HepG2 (cell line): ENCODE data around the gene SSC5D. TPM values are rescaled to one million over a fixed set of nuclear protein-coding genes. Genes with fewer than 3 reads are reported as not detected.

Experiments used
- ATF4 ChIP-seq, 2 experiments: fragments of 450-650 bp in 1 of 2; sonication (generic) in 1 of 2; formaldehyde crosslinking; IDR thresholded peaks; 2 replicates each; pipeline versions ENCODE4 v1.5.0 to v1.8.0; 2020 to 2022; ENCODE audit warnings: mild to moderate bottlenecking in 1 of 2, missing genetic modification reagents in 1 of 2
- E2F2 ChIP-seq: sonication (generic); formaldehyde crosslinking; IDR thresholded peaks from 2 replicates; pipeline ENCODE4 v1.4.0; 2020; ENCODE audit warnings: missing genetic modification reagents, borderline replicate concordance
- JUN ChIP-seq: sonication (generic); formaldehyde crosslinking; IDR thresholded peaks from 2 replicates; pipeline ENCODE4 v1.4.0; 2020; ENCODE audit warnings: mild to moderate bottlenecking, missing genetic modification reagents
- MED13 ChIP-seq: sonication (generic); formaldehyde crosslinking; IDR thresholded peaks from 2 replicates; pipeline ENCODE4 v1.5.0; 2020; ENCODE audit warnings: missing genetic modification reagents
- MYC ChIP-seq: sonication (generic); formaldehyde crosslinking; IDR thresholded peaks from 2 replicates; pipeline ENCODE4 v1.9.0; 2021; ENCODE audit warnings: missing genetic modification reagents, borderline replicate concordance
- NKX3-1 ChIP-seq: sonication (generic); formaldehyde crosslinking; IDR thresholded peaks from 2 replicates; pipeline ENCODE4 v1.5.0; 2020; ENCODE audit warnings: missing genetic modification reagents
- POLR2AphosphoS2 ChIP-seq: IDR thresholded peaks from 2 replicates; pipeline ENCODE4 v1.6.1; 2011; ENCODE audit warnings: low read depth, low read length, improper control_type of control experiment
- SIN3A ChIP-seq: IDR thresholded peaks from 2 replicates; pipeline ENCODE4 v1.6.1; 2011; ENCODE audit warnings: low read depth, mild to moderate bottlenecking, control low read depth, low read length, borderline replicate concordance
- SMAD9 ChIP-seq: sonication (generic); formaldehyde crosslinking; IDR thresholded peaks from 2 replicates; pipeline ENCODE4 v1.5.1; 2020; ENCODE audit warnings: mild to moderate bottlenecking, missing genetic modification reagents
- SNRNP70 ChIP-seq: fragments of 200-400 bp; formaldehyde crosslinking; IDR thresholded peaks from 2 replicates; pipeline ENCODE4 v1.6.1; 2017; ENCODE audit warnings: mild to moderate bottlenecking, low read depth, low read length, moderate library complexity
- SOX13 ChIP-seq, 3 experiments: fragments of 450-650 bp in 1 of 3; sonication (generic) in 1 of 3; formaldehyde crosslinking in 1 of 3; IDR thresholded peaks in 2 of 3; conservative IDR thresholded peaks in 1 of 3; 2 replicates each; pipeline versions ENCODE4 v1.5.0 to v1.6.1; 2016 to 2020; ENCODE audit warnings: antibody characterized with exemption in 1 of 3, mild to moderate bottlenecking in 1 of 3, missing compliant biosample characterization in 1 of 3, missing genetic modification reagents in 1 of 3, moderate library complexity in 1 of 3
- SP4 ChIP-seq: sonication (generic); formaldehyde crosslinking; IDR thresholded peaks from 2 replicates; pipeline ENCODE4 v1.8.1; 2023; ENCODE audit warnings: mild to moderate bottlenecking, missing genetic modification reagents
- SP5 ChIP-seq: IDR thresholded peaks from 2 replicates; pipeline ENCODE4 v1.6.1; 2016; ENCODE audit warnings: low read depth, borderline replicate concordance
- TOE1 ChIP-seq: sonication (generic); formaldehyde crosslinking; IDR thresholded peaks from 2 replicates; pipeline ENCODE4 v1.4.0; 2020; ENCODE audit warnings: mild to moderate bottlenecking, missing genetic modification reagents
- TSC22D2 ChIP-seq: sonication (generic); formaldehyde crosslinking; IDR thresholded peaks from 2 replicates; pipeline ENCODE4 v1.5.1; 2020; ENCODE audit warnings: missing genetic modification reagents, mild to moderate bottlenecking, borderline replicate concordance
- ZBTB4 ChIP-seq: sonication (generic); formaldehyde crosslinking; IDR thresholded peaks from 2 replicates; pipeline ENCODE4 v1.4.0; 2020; ENCODE audit warnings: missing genetic modification reagents, mild to moderate bottlenecking, borderline replicate concordance
- ZNF225 ChIP-seq: sonication (generic); formaldehyde crosslinking; IDR thresholded peaks from 2 replicates; pipeline ENCODE4 v1.4.0; 2020; ENCODE audit warnings: mild to moderate bottlenecking, missing genetic modification reagents
- ZNF256 ChIP-seq: sonication (generic); formaldehyde crosslinking; conservative IDR thresholded peaks from 2 replicates; pipeline ENCODE4 v1.4.0; 2020; ENCODE audit warnings: missing genetic modification reagents
- ZNF496 ChIP-seq: sonication (generic); formaldehyde crosslinking; IDR thresholded peaks from 2 replicates; pipeline ENCODE4 v1.8.1; 2023; ENCODE audit warnings: mild to moderate bottlenecking, moderate library complexity, missing genetic modification reagents; ENCODE audit not compliant: insufficient replicate concordance
- ZNF639 ChIP-seq: conservative IDR thresholded peaks from 2 replicates; pipeline ENCODE4 v1.6.1; 2018; ENCODE audit warnings: missing genetic modification reagents
- ZNF777 ChIP-seq: sonication (generic); formaldehyde crosslinking; IDR thresholded peaks from 2 replicates; pipeline ENCODE4 v1.4.0; 2020; ENCODE audit warnings: missing genetic modification reagents
- polyA plus RNA-seq, 8 experiments: library from polyadenylated mRNA; depleted of rRNA in 3 of 8; stranded (reverse) in 7 of 8; unstranded in 1 of 8; fragments of >200 nt; fragmentation: Illumina TruSeq in 4 of 8; extraction: Trizol in 4 of 8; gene quantifications; 2 replicates each; pipeline versions ENCODE4 v1.2.1 to v1.2.3, GENCODE V29; 2011 to 2016; ENCODE audit warnings: low read depth in 4 of 8, missing spikeins in 1 of 8, mixed read lengths in 1 of 8; ENCODE audit not compliant: insufficient read depth in 1 of 8
- total RNA-seq, 5 experiments: library from RNA; depleted of rRNA; stranded (reverse); fragments of >200 nt; fragmentation: Illumina TruSeq; extraction: Trizol; gene quantifications; 2 replicates each; pipeline ENCODE4 v1.2.3, GENCODE V29; 2016; ENCODE audit warnings: low read depth in 1 of 5

SSC5D gene
- total and polyA plus RNA-seq, 2 of the 13 experiments (the other 11 are each of a cell fraction or from before 2014, with no cell fraction given): not detected

GRCh38 chr19:55467236-55468053 is 20.8 kb upstream of the SSC5D start (continued):
- TF ChIP-seq TOE1 (CRISPR knock-in tag) (no peak), JUN (CRISPR knock-in tag) (no peak), E2F2 (CRISPR knock-in tag) (no peak), NKX3-1 (no peak), ZNF496 (CRISPR knock-in tag) (no peak), ATF4 (CRISPR knock-in tag; IDR thresholded peaks at IDR 0.05) (no peak), POLR2AphosphoS2 (no peak), SP4 (no peak), TSC22D2 (CRISPR knock-in tag) (0 out of 2 replicates have a peak, but pooled peaks have one; percentile 49), SOX13 (IDR thresholded peaks at IDR 0.05) (no peak), SOX13 (CRISPR knock-in tag; conservative IDR thresholded peaks at IDR 0.05 in 1 of 2, IDR thresholded peaks at IDR 0.05 in 1 of 2) (peak in 1 of 2 experiments; percentile 40; a peak in 2 of 4 replicates), ZNF225 (CRISPR knock-in tag) (no peak), ZBTB4 (no peak), MYC (CRISPR knock-in tag) (peak; percentile 73), SMAD9 (CRISPR knock-in tag) (no peak), SP5 (CRISPR knock-in tag) (0 out of 2 replicates have a peak, but pooled peaks have one; percentile 32), ZNF777 (CRISPR knock-in tag) (no peak), SNRNP70 (no peak), MED13 (CRISPR knock-in tag) (0 out of 2 replicates have a peak, but pooled peaks have one; percentile 66), ZNF256 (0 out of 2 replicates have a peak, but pooled peaks have one; percentile 57), SIN3A (no peak), ZNF639 (no peak)
